Head of caudate nucleus (tissue), 42 donors: Measurements from ENCODE around the gene NOB1.
"Not testable (repeated sequence)": the region's sequence is repeated elsewhere in the genome, so short reads cannot be mapped to it uniquely, and the experiment has no call there.

Experiments used
- DNase-seq, 42 donors: peaks; one replicate each; pipeline versions ENCODE4 v3.0.0 to v3.0.0-alpha.2; 2020 to 2021; ENCODE audit warnings: mixed read lengths in 7 of 42
- intact Hi-C: fragments of 100-400 bp; cut with DNase I; formaldehyde crosslinking; loops from one replicate; pipeline ENCODE4 v1.15.0; 2022

The NOB1 gene

DNA sequence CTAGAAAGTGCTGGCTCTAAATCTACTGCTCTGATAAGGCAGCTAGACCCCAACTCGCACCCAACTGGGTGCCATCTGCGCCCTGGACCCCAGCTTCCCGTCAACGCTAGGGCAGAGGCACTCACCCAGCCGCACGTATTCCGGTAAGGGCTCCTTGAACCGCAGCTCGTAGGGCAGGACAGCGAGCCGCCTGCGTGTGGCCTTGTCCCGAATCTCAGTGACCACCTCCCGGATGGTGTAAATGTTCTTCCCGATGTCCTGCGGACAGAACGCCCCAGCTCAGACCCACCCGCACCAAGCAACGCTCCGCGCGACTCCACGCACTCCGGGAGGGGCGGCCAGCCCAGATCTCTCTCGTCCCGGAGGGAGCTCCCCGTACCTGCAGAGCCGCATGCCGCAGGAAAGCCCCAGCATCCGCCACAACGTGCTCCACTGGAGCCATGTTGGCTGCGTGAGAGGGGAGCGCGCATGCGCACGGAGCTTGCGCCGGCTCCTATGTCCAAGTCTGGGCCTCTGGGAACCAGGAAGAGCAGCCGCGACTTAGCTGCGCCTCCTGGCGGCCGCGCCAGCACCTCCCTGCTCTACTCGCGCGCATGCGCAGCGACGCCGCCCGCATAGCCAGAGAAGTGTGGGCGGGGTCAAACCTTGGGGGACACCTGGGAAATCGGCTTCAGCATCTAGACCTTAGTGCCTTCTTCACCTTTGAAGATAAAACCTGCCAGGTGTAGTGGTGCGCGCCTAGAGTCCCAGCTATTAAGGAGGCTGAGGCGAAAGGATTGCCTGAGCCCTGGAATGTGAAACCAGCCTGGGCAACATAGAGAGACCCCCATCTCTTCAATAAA is at the start of gene NOB1:
NOB1 (minus strand) TSS at position 458 of the 842 bp plus-strand sequence; CDS start at position 442, 16 bp downstream.
- peak; percentile 89 to 99 (median 96) for DNase-seq
- intact Hi-C loops, result loop anchor here (2.0 to 5.0 kb wide), 2 partner anchors 46 to 357 kb away; no protein-coding TSS in a partner anchor

DNA sequence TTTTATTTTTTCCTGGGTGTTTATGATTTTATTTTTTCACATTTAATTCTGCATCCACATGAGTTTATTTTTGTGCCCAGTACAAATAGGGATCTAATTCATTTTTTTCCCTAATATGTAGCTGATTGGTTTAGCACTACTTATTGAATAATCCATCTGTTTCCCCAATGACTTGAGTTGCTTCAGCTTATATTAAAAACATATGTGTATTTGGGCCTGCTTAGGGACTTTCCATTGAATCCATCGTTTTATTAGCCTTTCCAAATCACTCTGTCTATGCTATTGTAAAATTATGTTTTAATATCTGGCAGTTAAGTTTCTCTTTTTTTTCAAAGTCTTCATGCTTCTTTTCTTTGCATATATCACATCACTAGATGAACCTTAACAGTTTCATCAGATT is 49.6 kb upstream of the NOB1 start:
- intact Hi-C loops, result no loop called here

DNA sequence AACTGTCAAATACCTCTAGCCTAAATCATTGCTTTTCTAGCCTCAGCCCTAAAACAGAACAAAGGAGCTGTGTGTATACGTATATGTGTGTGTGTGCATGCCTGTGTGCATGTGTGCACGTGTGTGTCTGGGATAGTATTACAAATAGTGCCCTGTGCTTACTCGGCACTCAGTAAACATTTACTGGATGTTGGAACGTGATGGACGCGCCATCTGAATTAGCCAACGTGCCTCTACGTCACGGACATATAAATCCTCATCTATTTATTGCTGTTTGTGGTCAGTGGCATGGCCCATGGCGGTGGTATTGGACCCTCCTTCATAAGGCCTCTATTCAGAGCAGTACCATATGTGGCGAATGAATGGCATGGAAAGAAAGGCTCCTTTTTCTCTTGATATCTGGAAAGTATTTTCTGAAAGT is 44.9 kb upstream of the NOB1 start:
- peak in 1 of 42 donors; percentile 7 for DNase-seq
- intact Hi-C loops, result no loop called here

More for the DNA sequence above, 49.6 kb upstream of the NOB1 start:
- no peak for DNase-seq

DNA sequence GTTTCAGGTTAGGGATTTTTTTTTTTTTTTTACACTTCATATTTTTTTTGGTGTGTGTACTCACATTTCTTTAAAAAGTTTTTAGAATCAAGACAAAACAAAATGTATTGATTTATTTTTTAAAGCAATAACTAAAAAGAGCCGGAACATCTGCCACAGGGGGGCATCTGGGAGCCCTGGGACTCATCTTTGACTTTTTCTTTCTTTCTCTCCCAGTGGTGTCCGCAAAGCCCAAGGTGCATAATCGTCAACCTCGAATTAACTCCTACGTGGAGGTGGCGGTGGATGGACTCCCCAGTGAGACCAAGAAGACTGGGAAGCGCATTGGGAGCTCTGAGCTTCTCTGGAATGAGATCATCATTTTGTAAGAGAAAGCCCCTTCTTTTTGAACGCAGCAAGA is 43.7 kb upstream of the NOB1 start:
- intact Hi-C loops, result no loop called here
- DNase-seq, result peak in 40 of 42 donors; percentile 22 to 87 (median 59)

DNA sequence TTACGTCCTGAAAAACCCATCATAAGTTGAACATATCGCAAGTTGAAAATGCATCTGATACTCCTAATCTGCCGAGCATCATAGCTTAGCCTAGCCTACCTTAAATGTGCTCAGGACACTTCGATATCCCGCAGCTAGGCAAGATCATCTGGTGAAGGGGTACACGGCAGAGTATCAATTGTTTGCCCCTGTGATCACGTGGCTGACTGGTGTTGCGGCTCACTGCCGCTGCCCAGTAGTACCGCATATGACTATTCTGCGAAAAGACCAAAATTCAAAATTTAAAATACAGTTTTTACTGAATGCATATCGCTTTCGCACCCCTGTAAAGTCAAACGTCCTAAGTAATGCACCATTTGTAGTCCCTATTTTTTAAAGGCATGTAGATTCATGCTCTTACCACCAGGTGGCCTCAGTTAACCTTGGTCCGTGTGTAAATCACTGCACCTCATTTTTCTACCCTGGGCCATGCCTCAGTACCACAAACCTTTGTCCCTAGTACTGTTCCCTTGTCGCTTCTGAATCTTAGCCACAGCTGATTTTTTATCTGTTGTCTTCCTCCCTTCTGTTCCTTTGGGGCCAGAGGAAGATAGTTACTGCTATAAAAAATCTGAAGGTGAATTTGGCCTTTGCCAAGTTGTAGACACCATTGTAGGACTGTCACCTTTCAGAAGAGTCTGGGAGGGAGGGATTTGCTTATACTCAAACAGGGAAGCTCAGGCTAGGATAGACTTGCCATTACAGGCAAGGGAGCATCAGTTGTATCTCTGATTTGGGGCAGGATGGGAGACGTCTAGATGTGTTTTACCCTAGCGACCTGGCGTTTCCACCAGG is 41.8 kb upstream of the NOB1 start:
- intact Hi-C loops, result loop anchor here (2.0 kb wide), 1 partner anchor 140 kb away; no protein-coding TSS in a partner anchor
- DNase-seq, result peak in 26 of 42 donors; percentile 10 to 84 (median 54)

DNA sequence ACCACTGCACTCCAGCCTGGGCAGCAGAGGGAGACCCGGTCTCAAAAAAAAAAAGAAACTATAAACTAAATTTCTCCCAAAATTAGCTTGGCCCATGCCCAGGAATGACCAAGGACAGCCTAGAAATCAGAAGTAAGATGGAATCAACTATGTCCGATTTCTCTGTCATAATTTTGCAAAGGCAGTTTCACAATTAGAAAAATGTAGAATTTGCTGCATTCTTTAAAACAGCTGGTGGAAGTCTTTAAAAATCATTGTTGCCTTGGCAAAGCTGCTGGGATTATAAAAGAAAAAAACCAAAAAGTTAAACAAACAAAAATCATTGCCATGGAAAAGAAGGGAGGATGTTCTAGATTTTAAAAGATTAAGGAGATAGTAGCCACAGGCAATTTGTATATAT is 39.8 kb upstream of the NOB1 start:
- DNase-seq, result no peak
- intact Hi-C loops, result no loop called here

DNA sequence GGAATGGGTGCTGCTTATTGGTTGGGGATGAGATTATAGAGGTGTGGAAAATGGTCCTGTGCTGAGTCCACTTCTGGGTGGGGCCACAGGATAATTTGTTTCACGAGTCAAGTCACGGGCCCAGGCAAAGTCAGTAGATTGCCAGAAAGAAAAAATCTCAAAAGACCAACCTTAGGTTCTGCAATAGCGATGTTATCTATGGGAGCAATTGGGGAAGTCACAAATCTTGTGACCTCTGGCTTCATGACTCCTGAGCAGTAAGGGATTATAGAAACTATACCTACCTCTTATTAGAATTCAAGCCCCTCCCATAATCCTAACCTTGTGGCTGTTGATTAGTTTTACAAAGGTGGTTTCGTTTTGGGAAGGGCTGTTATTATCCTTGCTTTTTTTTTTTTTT is 38.8 kb upstream of the NOB1 start:
- intact Hi-C loops, result no loop called here
- DNase-seq, result no peak

DNA sequence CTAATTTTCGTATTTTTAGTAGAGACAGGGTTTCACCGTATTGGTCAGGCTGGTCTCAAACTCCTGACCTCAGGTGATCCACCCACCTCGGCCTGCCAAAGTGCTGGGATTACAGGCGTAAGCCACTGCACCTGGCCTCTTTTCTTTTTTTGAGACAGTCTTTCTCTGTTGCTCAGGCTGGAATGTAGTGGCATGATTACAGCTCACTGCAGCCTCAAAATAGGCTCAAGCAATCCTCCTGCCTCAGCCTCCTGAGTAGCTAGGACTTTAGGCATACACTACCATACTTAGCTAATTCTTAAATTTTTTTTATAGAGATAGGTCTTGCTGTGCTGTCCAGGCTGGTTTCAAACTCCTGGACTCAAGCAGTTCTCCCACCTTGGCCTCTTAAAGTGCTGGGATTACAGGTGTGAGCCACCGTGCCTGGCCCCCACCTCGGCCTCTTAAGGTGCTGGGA is 36.7 kb upstream of the NOB1 start:
- DNase-seq, intact Hi-C loops: not testable (repeated sequence)

DNA sequence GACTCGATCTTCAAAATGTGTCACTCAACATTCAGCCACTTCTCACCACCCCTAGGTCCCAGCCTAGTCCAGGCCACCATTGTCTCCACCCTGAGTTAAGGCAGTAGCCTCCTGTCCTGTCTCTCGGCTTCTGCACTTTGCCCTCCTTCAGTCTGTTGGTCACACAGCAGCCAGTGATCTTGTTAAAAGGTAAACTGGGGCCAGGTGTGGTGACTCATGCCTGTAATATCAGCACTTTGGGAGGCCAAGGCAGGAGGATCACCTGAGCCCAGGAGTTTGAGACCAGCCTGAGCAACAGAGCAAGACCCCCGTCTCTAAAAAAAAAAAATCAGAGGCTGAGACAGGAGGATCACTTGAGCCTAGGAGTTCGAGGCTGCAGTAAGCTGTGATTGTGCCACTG is 33.2 kb upstream of the NOB1 start:
- DNase-seq, result no peak
- intact Hi-C loops, result no loop called here

DNA sequence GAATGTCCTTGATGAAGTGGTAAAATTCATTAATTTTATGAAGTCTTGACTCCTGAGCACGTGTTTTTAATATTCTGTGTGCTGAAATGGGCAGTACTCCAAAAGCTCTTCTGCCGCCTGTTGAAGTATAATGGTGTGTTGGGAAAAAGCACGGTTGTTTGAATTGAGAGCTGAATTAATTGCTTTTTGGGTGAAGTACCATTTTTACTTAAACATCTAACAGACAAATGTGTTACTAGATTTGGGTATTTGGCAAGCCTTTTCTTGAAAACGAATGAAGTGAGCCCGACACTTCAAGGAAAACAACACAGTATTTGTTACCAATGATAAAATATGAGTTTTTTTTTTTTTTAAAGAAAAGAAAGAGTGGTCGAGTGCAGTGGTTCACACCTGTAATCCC is 29.9 kb upstream of the NOB1 start:
- intact Hi-C loops, result no loop called here

DNA sequence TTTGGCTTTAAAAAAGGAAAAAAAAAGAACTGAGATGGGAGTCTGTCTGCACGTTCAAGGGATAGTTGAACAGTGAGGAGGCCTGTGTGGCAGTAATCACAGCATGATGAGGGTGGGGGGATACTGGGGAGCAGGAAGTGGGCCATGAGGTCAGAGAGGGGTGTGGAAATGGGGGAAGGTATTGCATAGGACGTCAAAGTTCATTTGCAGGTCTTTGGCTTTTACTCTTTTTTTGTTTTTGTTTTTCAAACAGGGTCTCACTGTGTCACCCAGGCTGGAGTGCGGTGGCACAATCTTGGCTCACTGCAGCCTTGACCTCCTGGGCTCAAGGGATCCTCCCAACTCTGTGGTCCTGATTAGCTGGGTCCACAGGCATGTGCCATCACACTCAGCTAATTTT is 26.4 kb upstream of the NOB1 start:
- no peak for DNase-seq

More for the DNA sequence above, 29.9 kb upstream of the NOB1 start:
- DNase-seq, result no peak

DNA sequence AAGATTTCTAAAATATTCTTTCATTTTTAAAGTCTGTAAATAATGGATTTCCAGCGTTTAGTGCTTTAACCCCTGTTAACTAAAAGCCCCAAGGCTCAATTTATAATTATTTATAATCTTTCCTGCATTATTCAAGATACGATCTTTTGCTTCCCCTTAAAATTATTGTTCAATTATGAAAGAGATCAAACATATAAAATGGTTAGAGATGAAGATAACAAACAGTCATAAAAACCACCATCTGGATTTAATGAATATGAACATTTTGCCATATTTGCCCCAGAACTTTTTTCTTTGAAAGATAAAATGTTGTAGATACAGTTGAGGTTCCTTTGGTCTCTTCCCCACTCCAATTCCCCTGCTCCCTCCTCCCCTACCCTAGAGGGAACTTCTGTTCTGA is 25.0 kb upstream of the NOB1 start:
- intact Hi-C loops, result no loop called here
- DNase-seq, result no peak

More for the DNA sequence above, 26.4 kb upstream of the NOB1 start:
- intact Hi-C loops, result no loop called here

DNA sequence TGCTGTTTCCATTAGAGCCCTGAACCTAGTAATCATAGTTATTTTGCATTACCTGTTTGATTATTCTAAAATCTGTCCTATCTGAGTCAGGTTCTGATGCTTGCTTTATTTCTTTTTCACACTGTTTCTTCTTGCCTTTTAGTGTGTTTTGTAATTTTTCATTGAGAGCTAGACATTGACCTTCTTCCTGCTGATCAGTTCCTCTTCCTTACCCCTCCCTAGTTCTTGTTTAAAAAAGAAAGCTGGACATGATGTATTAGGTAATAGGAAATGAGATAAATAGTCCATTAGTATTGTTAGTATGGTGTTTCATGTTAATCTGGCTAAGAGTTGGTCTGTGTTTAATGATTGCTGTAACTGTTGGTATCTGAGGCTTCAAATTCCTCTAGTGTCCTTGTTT is 20.8 kb upstream of the NOB1 start:
- no peak for DNase-seq
- intact Hi-C loops, result no loop called here

DNA sequence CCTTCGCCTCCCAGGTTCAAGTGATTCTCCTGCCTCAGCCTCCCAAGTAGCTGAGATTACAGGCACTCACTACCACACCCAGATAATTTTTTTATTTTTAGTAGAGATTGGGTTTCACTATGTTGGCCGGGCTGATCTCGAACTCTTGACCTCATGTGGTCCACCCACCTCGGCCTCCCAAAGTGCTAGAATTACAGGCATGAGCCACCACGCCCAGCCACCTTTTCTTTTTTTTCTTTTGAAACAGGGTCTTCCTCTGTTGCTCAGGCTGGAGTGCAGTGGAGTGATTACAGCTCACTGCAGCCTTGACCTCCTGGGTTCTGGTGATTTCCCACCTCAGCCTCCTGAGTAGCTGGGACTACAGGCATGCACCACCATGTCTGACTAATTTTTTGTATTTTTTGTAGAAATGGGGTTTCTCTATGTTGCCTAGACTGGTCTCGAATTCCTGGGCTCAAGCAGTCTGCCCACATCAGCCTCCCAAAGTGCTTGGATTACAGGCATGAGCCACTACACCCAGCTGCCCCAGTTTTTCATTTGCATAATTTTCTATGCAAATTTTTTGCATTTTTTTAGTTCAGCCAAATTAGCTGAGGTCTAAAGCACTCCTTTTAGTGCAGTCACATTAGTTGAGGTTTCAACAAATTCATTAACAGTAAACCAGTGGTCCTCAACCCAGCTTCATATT is 18.7 kb upstream of the NOB1 start:
- no peak for DNase-seq
- intact Hi-C loops, result no loop called here

DNA sequence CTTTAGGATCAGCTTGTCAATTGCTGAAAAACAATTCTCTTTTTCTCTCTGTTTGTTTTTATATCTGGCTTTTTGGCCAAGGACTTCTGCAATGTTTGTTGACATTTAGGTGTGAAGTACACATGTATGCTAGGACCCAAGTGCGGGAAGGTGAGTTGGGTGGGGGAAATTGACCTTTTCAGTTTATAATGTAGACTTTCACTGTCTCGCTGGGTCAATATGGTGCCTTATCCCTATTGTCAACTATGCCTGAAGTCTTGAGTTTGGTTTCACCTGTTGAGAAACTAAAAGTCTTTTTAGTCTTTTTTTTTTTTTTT is 16.9 kb upstream of the NOB1 start:
- DNase-seq, result no peak
- intact Hi-C loops, result no loop called here

DNA sequence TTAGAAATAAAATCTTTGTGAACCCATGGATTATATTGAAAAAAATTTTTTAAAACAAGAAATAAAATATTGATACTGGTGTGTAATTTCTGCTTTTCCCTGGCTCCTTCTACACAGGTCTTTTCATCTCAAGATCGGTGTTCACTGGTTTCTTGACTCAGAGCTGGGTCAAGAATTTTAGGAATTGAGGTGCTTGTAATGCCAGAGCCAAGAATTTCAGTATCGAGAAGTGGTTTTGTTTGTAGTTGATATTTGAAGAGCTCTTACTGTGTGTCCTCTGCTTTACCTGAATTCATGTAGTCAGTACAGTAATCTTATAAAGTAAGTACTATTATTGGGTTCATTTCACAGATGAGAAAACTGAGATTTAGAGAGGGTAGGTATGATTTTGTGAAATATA is 14.7 kb upstream of the NOB1 start:
- DNase-seq, result no peak
- intact Hi-C loops, result no loop called here

DNA sequence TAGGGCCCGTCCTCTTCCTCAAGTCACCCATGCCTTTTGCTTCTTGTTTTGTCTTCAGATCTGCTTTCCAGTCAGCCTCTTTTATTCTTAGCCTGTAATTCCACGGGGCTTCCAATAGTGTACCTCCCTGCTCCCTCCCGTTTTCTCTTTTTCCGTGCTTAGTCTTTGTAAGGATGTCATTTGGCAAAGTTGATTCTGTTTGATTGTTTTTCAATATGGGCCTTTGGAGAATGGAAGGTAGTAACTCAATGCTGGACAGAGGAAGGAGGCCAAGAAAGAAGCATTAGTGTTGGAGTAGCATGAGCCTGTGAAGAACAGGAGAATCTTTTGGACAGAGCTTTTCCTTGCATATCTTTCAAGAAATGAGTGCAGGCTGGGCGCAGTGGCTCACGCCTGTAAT is 13.9 kb upstream of the NOB1 start:
- intact Hi-C loops, result no loop called here
- DNase-seq, result no peak

DNA sequence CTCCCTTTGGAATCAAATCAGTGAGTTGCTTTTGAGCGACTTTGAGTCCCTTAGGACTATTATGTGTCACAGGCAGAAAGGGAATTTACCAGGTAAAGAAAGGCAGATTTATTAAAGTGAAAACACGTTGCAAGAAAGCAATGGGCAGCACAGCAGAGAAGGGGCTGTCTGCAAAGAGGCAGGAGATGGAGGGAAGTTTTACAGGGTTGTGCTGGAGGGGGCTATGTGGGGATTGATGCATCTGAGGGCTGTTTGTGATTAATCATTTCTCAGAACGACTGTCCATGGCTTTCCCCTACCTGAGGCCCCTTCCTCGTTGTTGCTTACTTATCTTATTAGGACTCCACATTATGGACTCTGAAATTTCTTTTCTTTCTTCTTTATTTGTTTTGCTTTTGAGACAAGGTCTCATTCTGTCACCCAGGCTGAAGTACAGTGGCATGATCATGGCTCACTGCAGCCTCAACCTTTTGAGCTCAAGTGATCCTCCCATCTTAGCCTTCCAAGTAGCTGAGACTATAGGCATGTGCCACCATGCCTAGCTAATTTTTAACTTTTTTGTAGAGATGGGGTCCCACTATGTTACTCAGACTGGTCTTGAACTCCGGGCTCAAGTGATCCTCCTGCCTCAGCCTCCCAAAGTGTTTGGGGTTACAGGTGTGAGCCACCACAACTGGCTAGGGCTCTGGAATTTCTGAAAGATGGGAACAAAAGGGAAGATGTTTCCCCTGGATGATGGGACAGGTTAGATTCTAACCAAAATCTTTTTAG is 12.9 kb upstream of the NOB1 start:
- DNase-seq, result no peak
- intact Hi-C loops, result no loop called here

DNA sequence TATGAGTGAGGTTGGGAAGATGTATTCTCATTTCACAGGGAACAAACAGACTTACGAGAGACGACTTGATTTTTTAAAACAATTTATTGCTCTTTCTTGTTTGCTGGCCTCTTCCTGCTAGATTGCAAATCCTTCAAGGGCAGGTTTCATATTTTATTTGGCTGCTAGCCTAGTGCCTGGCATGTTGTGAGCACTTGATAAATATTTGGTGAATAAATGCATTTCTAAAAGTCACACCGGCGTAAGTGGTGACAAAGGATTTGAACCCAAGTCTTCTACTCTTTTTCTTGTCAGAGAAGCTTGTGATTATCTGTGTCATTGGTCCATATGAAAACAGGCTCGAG is 8.8 kb upstream of the NOB1 start:
- intact Hi-C loops, result no loop called here
- no peak for DNase-seq
